HUES6 (cell line): ENCODE results near the gene HOXA6.

Experiments used
- H3K27ac ChIP-seq: 2 replicates; pipeline ENCODE4 v1.7.0; 2013; ENCODE audit warnings: low read depth, mild to moderate bottlenecking, low read length, inconsistent platforms
- H3K27me3 ChIP-seq: 2 replicates; pipeline ENCODE4 v1.6.1; 2013; ENCODE audit warnings: low read length; ENCODE audit not compliant: control insufficient read depth, insufficient read depth
- H3K36me3 ChIP-seq: 2 replicates; pipeline ENCODE4 v1.6.1; 2013; ENCODE audit warnings: low read length; ENCODE audit not compliant: control insufficient read depth, insufficient read depth
- H3K4me1 ChIP-seq: 2 replicates; pipeline ENCODE4 v1.6.1; 2013; ENCODE audit warnings: low read length; ENCODE audit not compliant: control insufficient read depth, insufficient read depth
- H3K4me3 ChIP-seq: 2 replicates; pipeline ENCODE4 v1.5.1; 2013; ENCODE audit warnings: low read depth, low read length
- H3K9ac ChIP-seq: one replicate; pipeline ENCODE4 v1.6.1; 2013; ENCODE audit warnings: mild to moderate bottlenecking, low read length
- H3K9me3 ChIP-seq: 2 replicates; pipeline ENCODE4 v1.6.1; 2013; ENCODE audit warnings: low read depth, low read length; ENCODE audit not compliant: control insufficient read depth, insufficient read depth

Gene HOXA6

DNA sequence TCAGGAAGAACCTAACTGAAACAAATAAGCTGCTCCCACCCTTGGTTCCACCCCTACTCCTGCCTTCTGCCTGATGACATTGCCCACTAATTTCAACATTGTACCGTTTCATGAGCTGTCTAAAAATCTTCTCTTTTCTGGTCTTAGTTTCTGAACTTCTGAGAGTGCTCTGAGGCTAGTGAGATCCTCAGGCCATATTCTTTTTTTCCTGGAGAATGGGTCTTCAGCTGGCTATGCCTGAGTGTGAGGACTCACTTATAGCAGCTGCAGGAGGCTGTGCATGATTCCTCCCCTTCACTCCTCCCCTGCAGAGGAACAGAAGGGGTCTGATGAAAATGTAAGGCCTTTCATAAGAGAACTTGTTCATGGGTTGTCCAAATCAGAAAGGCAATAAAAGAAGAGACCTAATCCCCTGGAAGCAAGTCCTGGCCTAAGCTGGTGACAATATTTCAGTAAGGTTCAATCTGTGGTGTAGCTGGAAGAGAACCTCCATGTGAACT, 28.1 kb downstream of the HOXA6 start:
- Histone ChIP-seq H3K36me3 (no peaks in the 10 kb centered on the region), H3K27ac (no peak overlapping the region), H3K9ac (peak overlapping the region; percentile 30), H3K4me3 (no peak overlapping the region), H3K27me3 (peaks cover 100% of the 10 kb centered on the region), H3K9me3 (no peaks in the 10 kb centered on the region), H3K4me1 (peaks cover 27% of the 10 kb centered on the region; the same call in 1 of the 2 replicates)

DNA sequence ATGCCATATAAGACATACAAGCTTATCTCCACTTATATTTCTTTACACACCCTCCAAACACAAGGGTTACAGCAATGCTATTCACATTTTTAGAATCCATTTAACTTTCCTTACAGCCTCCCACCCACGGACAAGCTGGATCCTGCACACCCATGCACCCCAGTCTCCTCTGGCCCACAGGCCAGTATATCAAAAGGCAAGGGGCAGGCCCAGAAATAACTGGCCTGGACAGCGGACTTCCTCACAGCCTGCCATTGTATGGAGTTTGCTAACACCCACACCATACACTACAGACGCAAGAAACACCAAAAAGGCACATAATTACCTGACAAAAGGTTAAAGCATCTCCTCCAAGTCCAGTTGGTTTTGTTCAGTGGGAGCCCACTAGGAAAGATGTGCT, 29.0 kb downstream of the HOXA6 start:
- Histone ChIP-seq H3K9ac (peak overlapping the region; percentile 47), H3K36me3 (no peaks in the 10 kb centered on the region), H3K27me3 (peaks cover 98% of the 10 kb centered on the region), H3K4me1 (peaks cover 27% of the 10 kb centered on the region; the same call in 1 of the 2 replicates), H3K27ac (no peak overlapping the region), H3K4me3 (peak overlapping the region; percentile 47; the same call in 1 of the 2 replicates), H3K9me3 (no peaks in the 10 kb centered on the region)

DNA sequence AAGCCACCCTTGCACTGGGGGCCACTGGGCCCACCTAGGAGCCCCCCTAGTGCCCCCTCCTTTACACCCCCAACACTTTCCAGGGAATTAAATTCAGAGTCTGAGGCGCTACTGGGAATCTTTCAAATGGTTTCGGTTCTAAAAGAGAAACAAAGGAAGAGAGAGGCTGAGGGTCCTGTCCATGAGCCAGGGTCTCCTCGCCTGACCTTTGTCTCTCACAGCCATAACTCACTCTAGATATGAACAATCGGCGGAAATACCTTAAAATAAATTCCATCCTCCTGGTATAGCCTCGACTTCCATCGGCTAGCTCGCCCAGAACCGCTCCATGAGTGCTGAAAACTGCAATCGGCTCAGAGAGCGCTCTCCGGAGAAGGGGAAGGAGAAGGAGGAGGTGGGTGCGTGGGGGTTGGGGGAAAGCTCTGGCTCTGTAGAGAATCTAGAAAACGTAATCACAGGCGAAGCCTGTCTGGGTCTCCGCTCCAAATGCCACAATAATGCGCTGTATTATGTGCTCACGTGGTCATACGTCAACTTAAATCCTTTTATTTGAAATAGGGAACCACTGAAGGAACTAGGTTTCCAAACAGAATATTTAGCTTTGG, 29.6 kb downstream of the HOXA6 start:
- Histone ChIP-seq H3K27me3 (peaks cover 98% of the 10 kb centered on the region), H3K4me3 (peak overlapping the region; percentile 47; the same call in 1 of the 2 replicates), H3K36me3 (no peaks in the 10 kb centered on the region), H3K9me3 (no peaks in the 10 kb centered on the region), H3K9ac (peak overlapping the region; percentile 47), H3K4me1 (peaks cover 25% of the 10 kb centered on the region; the same call in 1 of the 2 replicates), H3K27ac (no peak overlapping the region)

DNA sequence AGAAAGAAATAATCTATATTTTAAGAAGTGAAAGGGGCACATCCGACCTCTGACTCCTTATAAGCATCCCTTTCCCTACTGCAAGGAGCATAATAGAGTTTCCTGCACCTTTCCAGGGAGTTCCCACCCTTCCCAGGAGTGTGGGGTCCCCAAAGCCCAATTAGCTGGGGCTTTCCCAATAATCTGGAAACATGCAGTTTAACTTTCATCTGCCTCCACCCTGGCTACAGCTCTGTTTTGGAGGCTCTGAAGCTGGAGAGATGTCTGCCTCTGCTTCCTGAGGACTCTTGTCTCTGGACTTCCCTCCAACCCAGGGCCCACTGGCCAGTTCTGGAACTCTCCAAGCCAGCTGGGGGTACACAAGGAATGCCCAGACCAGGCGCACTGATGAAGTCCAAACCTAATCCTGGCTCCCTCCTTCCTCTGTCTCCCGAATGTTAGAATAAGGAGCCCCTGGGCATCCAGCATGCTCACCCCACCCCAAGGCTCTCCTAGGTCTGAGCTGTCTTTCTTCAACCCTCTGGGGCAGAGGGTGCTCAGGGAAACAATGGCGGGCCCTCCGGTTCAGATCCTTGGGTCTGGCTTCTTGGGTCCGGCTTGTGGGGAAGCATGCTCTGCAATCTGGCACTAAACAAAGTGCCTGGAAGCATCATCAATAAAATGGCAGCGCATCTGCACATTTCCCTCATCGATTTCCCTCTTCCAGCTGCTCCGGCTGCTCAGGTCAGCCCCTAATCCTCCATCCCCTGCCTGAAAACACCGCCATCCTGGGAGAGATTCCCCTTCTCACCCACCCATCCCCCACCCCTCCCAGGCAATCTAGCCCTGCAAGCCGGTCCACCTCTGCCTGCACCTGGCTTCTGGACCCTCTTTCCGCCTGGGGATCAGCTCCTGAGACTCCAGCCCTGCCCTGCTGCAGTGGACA, 30.4 kb downstream of the HOXA6 start:
- Histone ChIP-seq H3K36me3 (no peaks in the 10 kb centered on the region), H3K4me1 (peaks cover 20% of the 10 kb centered on the region; the same call in 1 of the 2 replicates), H3K27me3 (peaks cover 98% of the 10 kb centered on the region), H3K9me3 (no peaks in the 10 kb centered on the region), H3K4me3 (peak overlapping the region; percentile 47; the same call in 1 of the 2 replicates), H3K9ac (peak overlapping the region; percentile 56), H3K27ac (no peak overlapping the region)

DNA sequence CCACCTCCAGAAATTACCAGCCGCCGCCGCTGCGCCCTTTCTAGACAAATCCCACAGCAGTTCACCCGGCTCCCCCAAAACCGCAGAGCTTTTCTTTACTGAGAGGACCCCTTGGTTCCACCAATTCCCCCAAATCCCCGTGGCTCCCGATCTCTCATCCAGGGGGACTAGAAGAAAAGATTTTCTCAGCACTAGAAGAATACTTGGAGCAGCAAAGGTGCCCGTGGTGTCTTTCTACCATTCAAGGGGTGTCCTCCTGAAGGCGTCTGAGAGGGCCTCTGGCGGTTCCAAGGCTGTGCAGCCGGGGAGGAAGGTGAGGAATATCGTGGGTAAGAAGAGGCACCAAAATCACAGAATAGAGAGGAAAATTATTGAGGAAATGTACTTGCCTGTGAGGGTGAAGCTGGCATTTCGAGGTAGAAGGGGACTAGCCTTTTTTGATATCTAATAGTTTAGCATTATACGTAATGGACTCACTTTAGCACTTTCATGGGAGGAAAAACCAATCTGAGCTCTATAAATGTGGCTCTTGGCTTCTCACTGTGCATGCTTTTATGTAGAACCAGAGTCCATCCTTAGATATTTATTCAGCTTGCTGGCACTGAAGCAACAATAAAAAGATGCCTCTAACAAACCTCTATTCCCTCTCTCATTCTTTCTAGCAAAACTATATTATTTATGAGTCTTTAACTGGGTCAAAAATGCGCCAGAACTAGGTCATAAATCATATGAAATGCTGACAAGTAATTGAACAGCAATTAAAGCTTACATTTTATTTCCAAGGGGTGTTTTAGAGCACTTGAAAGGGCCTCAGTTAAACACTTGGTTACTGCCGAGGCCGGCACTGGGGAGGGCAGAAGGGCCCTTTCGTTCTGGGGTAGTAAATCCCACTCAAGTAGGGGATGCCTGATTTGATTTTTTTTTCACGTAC, 31.3 kb downstream of the HOXA6 start:
- Histone ChIP-seq H3K9me3 (no peaks in the 10 kb centered on the region), H3K27ac (no peak overlapping the region), H3K9ac (peak overlapping the region; percentile 79), H3K27me3 (peaks cover 98% of the 10 kb centered on the region), H3K36me3 (no peaks in the 10 kb centered on the region), H3K4me1 (peaks cover 18% of the 10 kb centered on the region; the same call in 1 of the 2 replicates), H3K4me3 (peak overlapping the region; percentile 47; the same call in 1 of the 2 replicates)

DNA sequence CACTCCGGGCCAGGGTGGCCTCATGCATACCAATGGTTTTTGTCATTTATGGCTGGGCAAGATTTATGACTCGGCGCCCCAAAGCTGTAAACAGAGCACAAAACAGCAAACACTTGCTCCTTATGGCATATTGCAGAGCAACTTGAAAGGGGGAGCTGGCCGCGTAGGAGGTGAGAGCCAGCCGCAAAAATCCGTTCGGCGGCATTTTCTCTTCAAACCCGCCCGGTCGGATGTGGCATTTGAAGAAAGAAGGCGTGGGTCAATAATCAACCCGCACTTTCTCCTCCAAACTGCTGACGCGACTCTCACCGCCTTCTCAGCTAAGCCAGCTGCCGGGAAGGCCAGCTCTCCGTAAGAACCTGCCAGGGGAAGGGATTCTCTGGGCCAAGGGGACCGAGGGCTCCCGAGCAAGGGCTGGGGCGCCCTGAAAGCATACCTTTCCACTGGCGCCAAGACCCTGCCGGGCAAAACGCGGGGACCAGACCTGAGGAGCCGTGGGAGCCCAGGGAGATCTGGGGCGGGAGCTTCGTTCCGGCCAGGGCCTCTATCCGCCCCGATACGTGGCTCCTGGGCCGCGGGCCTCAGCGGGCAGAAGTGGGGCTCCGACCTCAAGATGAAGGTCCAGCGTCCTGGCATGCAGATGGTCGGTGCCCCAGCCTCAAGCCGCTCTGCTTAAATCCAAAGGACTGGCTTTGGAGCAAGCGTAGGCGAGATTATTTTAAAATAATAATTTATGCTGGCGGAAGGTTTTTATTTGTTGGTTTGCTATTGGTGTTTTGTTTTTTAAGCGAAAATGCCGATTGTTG, 32.1 kb downstream of the HOXA6 start:
- Histone ChIP-seq H3K9ac (peak overlapping the region; percentile 79), H3K4me3 (peak overlapping the region; percentile 47), H3K36me3 (no peaks in the 10 kb centered on the region), H3K4me1 (peaks cover 19% of the 10 kb centered on the region; the same call in 1 of the 2 replicates), H3K27ac (no peak overlapping the region), H3K27me3 (peaks cover 98% of the 10 kb centered on the region), H3K9me3 (no peaks in the 10 kb centered on the region)

DNA sequence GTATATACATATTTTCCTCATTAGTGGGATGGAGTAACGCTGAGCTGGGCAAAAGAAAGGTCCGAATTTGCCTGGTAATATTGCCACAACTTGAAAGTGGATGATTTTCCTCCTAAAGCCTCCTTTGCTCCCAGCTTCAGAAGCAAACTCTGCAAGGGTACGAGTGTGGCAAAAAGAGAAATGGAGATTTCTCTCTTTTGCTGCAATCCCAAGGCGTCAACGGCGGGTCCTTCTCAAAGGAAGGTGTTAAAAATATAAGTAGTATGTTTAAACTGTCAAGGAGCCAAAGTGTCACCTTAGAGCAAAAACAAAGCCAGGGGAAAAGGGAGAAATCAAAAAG, 32.7 kb downstream of the HOXA6 start:
- Histone ChIP-seq H3K27ac (no peak overlapping the region), H3K9ac (no peak overlapping the region), H3K27me3 (peaks cover 98% of the 10 kb centered on the region), H3K4me3 (peak overlapping the region; percentile 24; the same call in 1 of the 2 replicates), H3K9me3 (no peaks in the 10 kb centered on the region), H3K36me3 (no peaks in the 10 kb centered on the region), H3K4me1 (peaks cover 21% of the 10 kb centered on the region; the same call in 1 of the 2 replicates)

DNA sequence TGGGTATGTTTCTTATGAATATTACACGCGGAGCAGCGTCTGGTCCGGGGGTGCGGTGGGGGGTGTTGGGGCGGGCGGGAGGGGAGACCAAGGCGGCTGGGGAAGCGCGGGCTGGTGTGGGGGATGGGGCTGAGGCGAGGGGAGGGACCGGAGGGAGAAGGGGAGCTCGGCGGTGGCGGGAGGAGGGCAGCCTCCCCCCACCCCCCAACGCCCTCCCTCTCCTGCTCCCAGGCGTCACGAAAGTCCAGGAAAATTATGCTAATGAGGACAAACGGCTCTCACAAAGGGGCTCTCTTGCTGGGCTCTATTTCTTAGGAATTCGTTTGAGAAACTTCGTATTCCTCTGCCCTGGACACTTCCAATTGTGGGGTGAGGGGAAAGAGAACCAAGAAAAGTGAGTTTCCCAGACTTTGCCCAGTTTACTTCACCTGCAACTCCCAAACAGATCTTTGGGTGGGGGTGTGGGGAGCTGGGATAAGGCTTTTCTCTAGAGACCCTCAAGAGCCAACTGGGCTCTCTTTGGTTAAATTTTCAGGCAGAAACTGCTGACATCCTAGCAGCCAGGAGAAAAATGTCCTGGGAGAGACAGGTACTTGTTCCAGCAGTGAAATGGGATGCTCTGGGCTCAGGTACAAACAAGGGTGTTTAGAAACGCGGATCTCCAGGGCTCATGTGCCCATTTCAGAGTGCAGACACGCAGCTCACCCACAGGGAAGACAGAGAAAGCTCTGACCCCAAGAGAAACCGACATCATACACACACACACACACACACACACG, 33.4 kb downstream of the HOXA6 start:
- peaks cover 98% of the 10 kb centered on the region for H3K27me3 ChIP-seq
- no peak overlapping the region for H3K27ac ChIP-seq
- H3K9ac ChIP-seq, result peak overlapping the region; percentile 21

More for the DNA sequence above, 33.4 kb downstream of the HOXA6 start:
- Histone ChIP-seq H3K9me3 (no peaks in the 10 kb centered on the region), H3K4me3 (peak overlapping the region; percentile 29; the same call in 1 of the 2 replicates), H3K36me3 (no peaks in the 10 kb centered on the region), H3K4me1 (peaks cover 21% of the 10 kb centered on the region; the same call in 1 of the 2 replicates)
